Brain microvascular endothelial cell (primary cell): ENCODE results near the gene FAM83F.

Experiments used
- DNase-seq: peaks from one replicate; pipeline ENCODE4 v3.0.0-alpha.2; 2020
- H3K27ac ChIP-seq: fragments of 250-450 bp; sonication (Bioruptor Pico); 2 replicates; pipeline ENCODE4 v1.5.1; 2020; ENCODE audit warnings: mild to moderate bottlenecking, moderate library complexity
- H3K27me3 ChIP-seq: fragments of 250-450 bp; sonication (Bioruptor Pico); replicated peaks from 2 replicates; pipeline ENCODE4 v1.5.1; 2020; ENCODE audit warnings: mild to moderate bottlenecking
- H3K36me3 ChIP-seq: fragments of 250-450 bp; sonication (Bioruptor Pico); replicated peaks from 2 replicates; pipeline ENCODE4 v1.5.1; 2020; ENCODE audit warnings: mild to moderate bottlenecking
- H3K4me3 ChIP-seq: 2 replicates; pipeline ENCODE4 v1.5.1; 2011; ENCODE audit warnings: low read depth, mild to moderate bottlenecking, control low read depth, low read length, moderate library complexity
- in situ Hi-C: cut with HindIII; loops from 2 replicates; pipeline ENCODE4 v1.10.0; 2017; ENCODE audit warnings: low sequenced_read_pairs, low pct_ligation_motif_present
- TF ChIP-seq, protein P1 (sequence below): IDR thresholded peaks from 2 replicates; pipeline ENCODE4 v1.5.1; 2011; ENCODE audit warnings: low read depth, mild to moderate bottlenecking, moderate library complexity, low read length, control low read depth, inconsistent platforms; ENCODE audit errors: missing control alignments

FAM83F gene

DNA sequence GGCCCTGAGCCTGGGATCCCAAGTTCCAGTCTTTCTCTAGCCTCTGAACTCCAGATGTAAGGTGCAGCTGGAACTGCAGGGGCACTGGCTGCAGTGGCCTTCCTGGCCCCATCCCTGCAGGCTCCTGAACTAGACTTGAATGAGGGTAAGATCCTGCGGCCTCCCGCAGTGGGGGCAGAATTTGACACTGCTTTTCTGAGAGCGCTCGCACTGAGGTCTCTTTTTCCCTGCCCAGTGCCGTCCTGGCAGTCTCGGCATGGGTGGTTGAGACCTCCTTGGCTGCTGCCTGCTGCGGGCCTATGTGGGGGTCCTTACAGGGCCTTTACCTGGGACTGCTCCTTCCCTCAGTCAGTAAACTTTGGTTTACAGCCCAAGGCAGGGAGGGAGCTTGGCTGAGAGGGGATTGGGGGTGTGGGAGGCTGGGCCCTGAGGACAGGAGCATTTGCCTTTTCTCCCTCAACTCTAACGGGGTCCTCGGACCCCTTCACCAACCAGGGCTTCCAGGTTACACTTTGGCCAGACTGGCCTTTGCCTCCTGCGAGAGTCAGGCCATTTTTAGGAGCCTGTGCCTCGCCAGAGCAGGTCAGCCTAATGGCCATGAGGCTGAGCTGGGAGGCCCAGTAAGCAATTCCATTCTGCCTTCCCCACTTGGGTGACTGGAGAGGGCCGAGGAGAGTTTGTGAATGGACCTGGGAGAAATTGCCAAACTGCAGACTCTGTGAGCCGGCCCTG lies 35.4 kb downstream of the FAM83F start:
- DNase-seq: no peak
- Histone ChIP-seq H3K36me3 (no peaks in the 10 kb centered on the region), H3K4me3 (no peak overlapping the region), H3K27ac (no peak overlapping the region), H3K27me3 (peaks cover 3% of the 10 kb centered on the region)
- TF ChIP-seq, protein P1, sequence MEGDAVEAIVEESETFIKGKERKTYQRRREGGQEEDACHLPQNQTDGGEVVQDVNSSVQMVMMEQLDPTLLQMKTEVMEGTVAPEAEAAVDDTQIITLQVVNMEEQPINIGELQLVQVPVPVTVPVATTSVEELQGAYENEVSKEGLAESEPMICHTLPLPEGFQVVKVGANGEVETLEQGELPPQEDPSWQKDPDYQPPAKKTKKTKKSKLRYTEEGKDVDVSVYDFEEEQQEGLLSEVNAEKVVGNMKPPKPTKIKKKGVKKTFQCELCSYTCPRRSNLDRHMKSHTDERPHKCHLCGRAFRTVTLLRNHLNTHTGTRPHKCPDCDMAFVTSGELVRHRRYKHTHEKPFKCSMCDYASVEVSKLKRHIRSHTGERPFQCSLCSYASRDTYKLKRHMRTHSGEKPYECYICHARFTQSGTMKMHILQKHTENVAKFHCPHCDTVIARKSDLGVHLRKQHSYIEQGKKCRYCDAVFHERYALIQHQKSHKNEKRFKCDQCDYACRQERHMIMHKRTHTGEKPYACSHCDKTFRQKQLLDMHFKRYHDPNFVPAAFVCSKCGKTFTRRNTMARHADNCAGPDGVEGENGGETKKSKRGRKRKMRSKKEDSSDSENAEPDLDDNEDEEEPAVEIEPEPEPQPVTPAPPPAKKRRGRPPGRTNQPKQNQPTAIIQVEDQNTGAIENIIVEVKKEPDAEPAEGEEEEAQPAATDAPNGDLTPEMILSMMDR: no peak
- in situ Hi-C loops: no loop called here

DNA sequence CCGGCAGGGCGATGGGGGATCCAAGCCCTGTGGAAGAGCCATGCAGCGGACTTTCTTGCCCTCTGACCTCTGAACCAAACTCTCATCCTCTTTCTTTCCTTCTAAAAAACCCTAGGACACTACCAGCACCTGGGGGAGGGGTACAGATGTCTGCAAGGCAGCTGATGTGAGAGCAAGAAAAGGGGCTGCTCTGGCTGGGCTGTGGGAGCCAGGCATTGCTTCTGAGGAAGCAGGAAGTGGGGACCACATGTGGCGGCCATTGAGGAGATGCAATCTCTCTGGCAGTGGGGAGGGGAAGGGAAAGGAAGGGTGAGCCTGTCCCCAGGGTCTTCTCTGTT lies 36.0 kb downstream of the FAM83F start:
- DNase-seq: no peak
- Histone ChIP-seq H3K27ac (no peak overlapping the region), H3K36me3 (no peaks in the 10 kb centered on the region), H3K27me3 (peaks cover 3% of the 10 kb centered on the region), H3K4me3 (no peak overlapping the region)
- TF ChIP-seq, protein P1: no peak
- in situ Hi-C loops: no loop called here

DNA sequence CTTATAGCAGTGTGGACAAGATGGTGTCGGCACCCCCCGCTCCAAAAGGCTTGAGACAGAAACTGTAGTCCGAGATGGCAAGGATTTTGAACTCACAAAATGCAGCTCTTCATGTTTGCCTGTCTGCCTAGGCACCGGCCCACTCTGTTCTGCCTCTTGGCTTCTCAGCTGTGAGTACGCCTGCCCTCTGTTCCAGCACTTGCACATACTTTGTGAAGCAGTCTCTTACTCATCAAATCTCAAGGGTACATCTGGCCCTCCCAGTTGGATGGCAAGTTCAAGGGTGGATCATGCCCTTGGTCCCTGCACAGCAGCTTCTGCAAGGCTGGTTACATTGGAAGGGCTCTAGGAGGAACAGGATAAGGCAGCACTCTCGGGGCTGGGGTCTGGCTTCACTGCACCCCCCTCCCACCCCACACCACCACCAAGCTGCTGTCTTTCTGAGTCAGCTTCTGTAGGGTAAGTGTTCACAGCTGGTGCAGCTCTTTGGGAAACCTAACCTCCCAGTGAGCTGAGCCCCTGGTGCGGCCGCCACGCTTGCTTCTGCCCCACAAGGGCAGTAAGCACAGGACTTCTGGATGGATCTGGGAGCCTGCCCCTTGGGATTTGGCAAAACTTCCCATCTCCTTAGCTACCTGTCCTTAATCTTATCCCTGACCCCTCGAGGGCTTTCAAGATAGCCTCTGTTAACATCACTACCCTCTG lies 37.2 kb downstream of the FAM83F start:
- no peak for DNase-seq
- H3K36me3 ChIP-seq: no peaks in the 10 kb centered on the region
- in situ Hi-C loops: no loop called here
- H3K27ac ChIP-seq: no peak overlapping the region
- H3K4me3 ChIP-seq: no peak overlapping the region
- TF ChIP-seq, protein P1: no peak
- peaks cover 3% of the 10 kb centered on the region for H3K27me3 ChIP-seq

DNA sequence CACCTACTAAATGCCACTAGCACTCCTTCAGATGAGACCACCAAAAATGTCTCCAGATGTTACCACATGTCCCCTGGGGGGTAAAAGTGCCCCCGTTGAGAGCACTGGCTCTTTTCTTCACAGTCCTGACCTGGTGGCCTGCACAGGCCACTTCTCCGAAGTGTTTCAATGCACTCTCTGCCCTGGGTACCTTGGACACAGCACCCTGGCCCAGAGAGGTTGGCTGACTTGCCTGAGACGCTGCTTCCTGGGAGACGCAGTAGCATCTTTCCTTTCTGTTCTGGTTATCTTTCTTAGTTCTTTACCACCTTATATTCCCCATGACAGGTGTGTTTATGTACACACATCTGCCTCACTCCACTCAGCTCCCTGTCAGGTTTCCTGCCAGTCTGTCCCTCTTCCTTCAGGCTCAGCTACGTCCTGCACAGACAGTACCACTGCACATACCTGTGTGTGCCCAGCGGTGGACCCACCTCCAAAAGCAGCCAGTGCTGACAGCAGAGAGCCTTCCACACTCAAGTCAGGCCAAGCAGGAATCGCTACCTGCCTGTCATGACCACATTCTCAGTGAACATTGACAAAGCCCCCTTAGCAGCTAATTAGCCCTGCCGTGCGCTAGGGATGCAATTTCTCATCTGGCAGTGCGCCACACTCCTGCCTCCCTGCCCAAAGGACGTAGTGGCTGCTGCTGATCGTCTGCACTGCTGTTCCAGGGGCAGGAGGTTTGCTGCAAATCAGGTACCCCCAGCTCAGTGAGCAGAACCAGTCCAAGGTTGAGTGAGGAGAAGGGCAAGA lies 39.0 kb downstream of the FAM83F start:
- TF ChIP-seq, protein P1: no peak
- in situ Hi-C loops: no loop called here
- no peak overlapping the region for H3K4me3 ChIP-seq
- H3K27me3 ChIP-seq: peaks cover 5% of the 10 kb centered on the region
- H3K27ac ChIP-seq: no peak overlapping the region
- DNase-seq: no peak
- H3K36me3 ChIP-seq: no peaks in the 10 kb centered on the region

DNA sequence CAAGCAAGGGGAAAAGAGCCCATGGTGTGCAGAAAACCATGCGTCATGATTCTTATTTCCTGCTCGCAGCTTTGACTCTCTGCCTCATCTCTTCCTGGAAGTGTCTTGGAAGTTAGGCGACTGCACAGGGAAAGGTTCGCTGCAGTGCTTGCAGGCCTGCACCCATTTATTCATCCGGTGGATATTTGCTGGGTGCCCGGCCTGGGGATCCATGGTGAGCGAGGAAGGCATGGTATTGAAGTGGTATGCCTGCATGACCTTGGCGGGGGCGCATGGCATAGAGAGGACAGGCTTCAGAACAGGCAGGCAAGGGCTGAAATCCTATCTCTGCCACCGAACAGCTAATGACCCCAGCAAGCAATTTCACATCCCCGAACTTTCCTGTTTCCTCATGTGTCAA lies 40.6 kb downstream of the FAM83F start:
- Histone ChIP-seq H3K27ac (no peak overlapping the region), H3K27me3 (peaks cover 17% of the 10 kb centered on the region)
- in situ Hi-C loops: no loop called here

More for the DNA sequence above, 40.6 kb downstream of the FAM83F start:
- H3K4me3 ChIP-seq: no peak overlapping the region
- TF ChIP-seq, protein P1: no peak
- DNase-seq: no peak
- no peaks in the 10 kb centered on the region for H3K36me3 ChIP-seq
